ENCODE data around the gene NBEA. TPM values are rescaled to one million over a fixed set of nuclear protein-coding genes. Genes with fewer than 3 reads are reported as not detected.

Gene NBEA
- total RNA-seq, 3 donors from 2014 or later (not counting 1 experiment from before 2014, with no cell fraction given), result 0.27 to 0.66 (median 0.33) TPM

GRCh38 chr13:35127466-35127865, 185.4 kb downstream of the NBEA start:
- Histone ChIP-seq H3K27me3 (ENCODE audit: control insufficient read depth, insufficient read depth, low read length) (no peaks in the 10 kb centered on the region), H3K9me3 (ENCODE audit: control insufficient read depth, insufficient read depth, low read length) (no peaks in the 10 kb centered on the region), H3K27ac (ENCODE audit: low read length) (no peak overlapping the region), H3K4me1 (ENCODE audit: control insufficient read depth, insufficient read depth, low read length) (no peaks in the 10 kb centered on the region), H3K4me3 (ENCODE audit: low read length) (no peak overlapping the region), H3K36me3 (ENCODE audit: control insufficient read depth, insufficient read depth, low read length) (no peaks in the 10 kb centered on the region)
- Mint-ChIP-seq H3K9me3 (peaks cover 0 to 2% of the 10 kb centered on the region in 2 donors), H3K27me3 (ENCODE audit: low read depth in 2 of 2) (no peaks in the 10 kb centered on the region), H3K4me1 (no peaks in the 10 kb centered on the region), H3K4me3 (no peak overlapping the region), H3K27ac (no peak overlapping the region), H3K36me3 (no peaks in the 10 kb centered on the region)
- TF ChIP-seq CTCF (IDR thresholded peaks at IDR 0.05), result no peak
- ATAC-seq (no peak), DNase-seq (no peak)
- intact Hi-C loops (cut with micrococcal nuclease), result no loop called here
- no CpG with 5 or more reads among the region's 2 CpGs for WGBS (ENCODE audit: insufficient coverage)

- no peak overlapping the region for H3K27ac Mint-ChIP-seq
- H3K4me3 Mint-ChIP-seq, result no peak overlapping the region
- peaks cover 0 to 2% of the 10 kb centered on the region in 2 donors for H3K9me3 Mint-ChIP-seq
- Histone ChIP-seq H3K27ac (ENCODE audit: low read length) (no peak overlapping the region), H3K4me1 (ENCODE audit: control insufficient read depth, insufficient read depth, low read length) (no peaks in the 10 kb centered on the region), H3K4me3 (ENCODE audit: low read length) (no peak overlapping the region), H3K36me3 (ENCODE audit: control insufficient read depth, insufficient read depth, low read length) (no peaks in the 10 kb centered on the region), H3K9me3 (ENCODE audit: control insufficient read depth, insufficient read depth, low read length) (no peaks in the 10 kb centered on the region), H3K27me3 (ENCODE audit: control insufficient read depth, insufficient read depth, low read length) (no peaks in the 10 kb centered on the region)
- TF ChIP-seq CTCF (IDR thresholded peaks at IDR 0.05), result no peak
- intact Hi-C loops (cut with micrococcal nuclease), result no loop called here
- ATAC-seq (no peak), DNase-seq (no peak)
- H3K36me3 Mint-ChIP-seq, result no peaks in the 10 kb centered on the region
- H3K4me1 Mint-ChIP-seq, result no peaks in the 10 kb centered on the region
- no peaks in the 10 kb centered on the region for H3K27me3 Mint-ChIP-seq (ENCODE audit: low read depth in 2 of 2)
Measured at GRCh38 chr13:35129500-35129899, 187.4 kb downstream of the NBEA start.

GRCh38 chr13:35131471-35131870, 189.4 kb downstream of the NBEA start:
- Mint-ChIP-seq H3K36me3 (no peaks in the 10 kb centered on the region), H3K4me3 (no peak overlapping the region), H3K4me1 (no peaks in the 10 kb centered on the region), H3K27ac (no peak overlapping the region), H3K27me3 (ENCODE audit: low read depth in 2 of 2) (no peaks in the 10 kb centered on the region), H3K9me3 (peaks cover 0 to 2% of the 10 kb centered on the region in 2 donors)
- ATAC-seq (no peak), DNase-seq (no peak)
- no peaks in the 10 kb centered on the region for H3K36me3 ChIP-seq (ENCODE audit: control insufficient read depth, insufficient read depth, low read length)
- H3K9me3 ChIP-seq (ENCODE audit: control insufficient read depth, insufficient read depth, low read length), result no peaks in the 10 kb centered on the region
- H3K4me3 ChIP-seq (ENCODE audit: low read length), result no peak overlapping the region
- intact Hi-C loops (cut with micrococcal nuclease), result no loop called here
- no peaks in the 10 kb centered on the region for H3K27me3 ChIP-seq (ENCODE audit: control insufficient read depth, insufficient read depth, low read length)
- H3K27ac ChIP-seq (ENCODE audit: low read length), result no peak overlapping the region
- TF ChIP-seq CTCF (IDR thresholded peaks at IDR 0.05), result no peak
- no peaks in the 10 kb centered on the region for H3K4me1 ChIP-seq (ENCODE audit: control insufficient read depth, insufficient read depth, low read length)

GRCh38 chr13:35136585-35136984, 194.5 kb downstream of the NBEA start:
- no peaks in the 10 kb centered on the region for H3K9me3 ChIP-seq (ENCODE audit: control insufficient read depth, insufficient read depth, low read length)
- no peaks in the 10 kb centered on the region for H3K36me3 ChIP-seq (ENCODE audit: control insufficient read depth, insufficient read depth, low read length)
- no peak overlapping the region for H3K4me3 Mint-ChIP-seq
- no peak for TF ChIP-seq CTCF (IDR thresholded peaks at IDR 0.05)
- ATAC-seq (no peak), DNase-seq (no peak)
- H3K9me3 Mint-ChIP-seq, result peaks cover 0 to 2% of the 10 kb centered on the region in 2 donors
- intact Hi-C loops (cut with micrococcal nuclease), result no loop called here
- no peaks in the 10 kb centered on the region for H3K4me1 Mint-ChIP-seq
- WGBS (ENCODE audit: insufficient coverage), result 83% methylated on average over 1 of the region's 2 CpGs
- no peaks in the 10 kb centered on the region for H3K27me3 ChIP-seq (ENCODE audit: control insufficient read depth, insufficient read depth, low read length)
- no peaks in the 10 kb centered on the region for H3K4me1 ChIP-seq (ENCODE audit: control insufficient read depth, insufficient read depth, low read length)
- H3K4me3 ChIP-seq (ENCODE audit: low read length), result no peak overlapping the region
- no peak overlapping the region for H3K27ac Mint-ChIP-seq
- H3K36me3 Mint-ChIP-seq, result no peaks in the 10 kb centered on the region
- no peak overlapping the region for H3K27ac ChIP-seq (ENCODE audit: low read length)
- no peaks in the 10 kb centered on the region for H3K27me3 Mint-ChIP-seq (ENCODE audit: low read depth in 2 of 2)

Data from natural killer cell (primary cell).